GM21619 (cell line): ENCODE data around the gene ABCA8.
"Not testable (repeated sequence)": the region's sequence is repeated elsewhere in the genome, so short reads cannot be mapped to it uniquely, and the experiment has no call there.

Experiments used
- ATAC-seq: cut with Tn5 transposase; IDR thresholded peaks from one replicate; pipeline ENCODE4 v1.9.1; 2021; ENCODE audit not compliant: unreplicated experiment

The ABCA8 gene

DNA sequence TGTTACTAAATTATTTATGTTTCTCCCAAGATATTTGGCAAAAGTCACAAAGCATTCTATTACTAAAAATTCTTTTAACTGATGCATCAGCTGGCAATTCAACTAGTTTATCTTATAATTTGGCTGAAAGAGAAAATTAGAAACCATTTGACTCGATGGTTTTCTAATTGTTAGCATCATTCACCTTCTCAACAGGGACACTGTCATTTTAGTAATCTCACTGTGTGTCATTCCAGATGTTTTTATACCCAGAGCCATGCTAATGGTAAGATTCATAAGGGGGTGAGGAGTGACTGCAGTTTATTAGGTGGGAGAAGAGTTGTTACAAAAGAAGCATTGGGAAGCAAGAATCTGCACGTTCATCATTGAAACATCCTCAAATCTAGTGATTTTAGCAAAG, 124.9 kb downstream of the ABCA8 start:
- ATAC-seq: no peak

DNA sequence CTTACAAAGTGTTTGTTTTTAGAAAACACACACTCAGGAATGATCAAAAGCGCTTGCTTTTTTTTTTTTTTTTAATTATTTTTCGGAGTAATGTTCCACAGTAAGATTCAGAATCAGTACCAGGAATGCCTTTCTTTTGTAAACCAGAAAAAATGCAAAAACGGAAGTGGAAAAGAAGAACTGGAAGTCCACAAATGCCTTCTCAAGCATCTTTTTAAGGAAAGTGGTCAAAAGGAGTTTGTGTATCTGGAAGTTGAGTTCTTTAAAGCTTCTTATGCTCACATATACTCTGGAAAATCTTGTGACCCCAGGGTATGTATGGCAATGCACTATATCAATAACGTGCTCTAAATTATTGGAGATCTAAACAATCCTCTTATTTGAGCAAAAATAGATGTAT, 126.0 kb downstream of the ABCA8 start:
- no peak for ATAC-seq

GRCh38 chr17:68824707-68825106, 130.5 kb downstream of the ABCA8 start:
- no peak for ATAC-seq

- not testable (repeated sequence) for ATAC-seq
Measured at GRCh38 chr17:68824185-68824584, 131.0 kb downstream of the ABCA8 start.

DNA sequence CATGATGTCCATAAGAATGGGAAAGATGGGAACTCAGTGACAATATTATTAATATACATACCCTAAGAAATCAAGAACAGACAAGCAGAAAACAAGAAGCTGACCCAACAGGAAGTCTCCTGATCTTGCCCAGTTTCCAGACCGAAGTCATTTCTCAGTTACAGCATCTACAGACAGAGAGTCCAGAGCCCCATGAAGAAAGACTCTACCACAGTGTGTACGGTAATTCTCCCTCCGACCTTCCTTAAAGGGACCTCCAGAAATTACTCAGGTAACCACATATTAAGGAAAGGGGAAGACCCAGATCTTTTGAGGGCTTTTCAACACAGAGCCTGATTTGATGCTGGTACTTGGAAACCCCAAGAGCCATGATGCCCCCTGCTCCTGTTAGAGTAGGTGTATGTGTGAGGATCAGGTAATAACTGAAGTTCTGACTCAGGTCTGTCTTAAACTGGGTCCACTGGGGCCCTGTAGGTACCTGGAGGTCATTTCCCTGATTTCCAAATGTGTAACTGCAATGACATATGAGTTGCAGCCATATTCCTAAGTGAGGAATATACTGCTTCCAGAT, 132.4 kb downstream of the ABCA8 start:
- ATAC-seq: no peak

- ATAC-seq: no peak
Measured at GRCh38 chr17:68821860-68822696, 133.1 kb downstream of the ABCA8 start.

DNA sequence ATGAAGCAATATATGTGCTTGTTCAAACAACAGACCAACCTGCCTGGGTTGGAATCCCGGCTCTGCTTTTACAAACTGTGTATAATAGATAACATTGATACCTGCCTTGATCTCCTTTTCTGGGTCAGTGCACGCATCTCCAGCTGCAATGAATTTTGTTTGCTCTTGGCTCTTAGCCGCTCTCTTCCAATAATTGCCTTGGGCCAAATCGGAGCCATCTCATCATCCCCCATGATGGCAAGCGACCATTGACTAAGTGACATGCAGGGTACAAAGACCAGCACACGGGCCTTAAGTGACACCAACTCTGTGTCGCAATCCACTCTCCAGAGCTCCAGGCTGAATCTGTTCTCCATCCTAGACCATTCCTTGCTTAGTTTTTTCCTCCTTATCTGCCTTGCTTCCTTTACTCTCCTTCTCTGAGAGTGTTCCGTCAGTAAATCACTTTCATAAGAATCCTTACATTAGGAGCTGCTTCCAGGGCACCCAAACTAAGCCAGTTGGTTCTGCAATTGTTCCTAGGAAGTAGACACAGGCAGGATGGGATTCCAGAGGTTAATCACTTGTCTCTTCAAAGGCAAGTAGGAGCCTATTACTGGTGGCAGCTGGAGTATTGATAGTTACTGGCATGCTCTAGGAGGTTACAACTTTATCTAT, 134.2 kb downstream of the ABCA8 start:
- ATAC-seq: no peak

- no peak for ATAC-seq
Measured at GRCh38 chr17:68820476-68820824, 134.7 kb downstream of the ABCA8 start.

GRCh38 chr17:68819465-68819864, 135.7 kb downstream of the ABCA8 start:
- no peak for ATAC-seq
